Stimulated activated CD8-positive, alpha-beta memory T cell treated with anti-CD3 and anti-CD28 coated beads, Interleukin-4, amount 100 ng/mL, for 48 hours (primary cell): ENCODE results near the gene AMMECR1.
A peak's percentile ranks its signal among the peaks of the same experiment; 100 is the strongest.

ENCODE experiments used
- DNase-seq: peaks from one replicate; pipeline ENCODE4 v3.0.0-alpha.2; 2020

Gene AMMECR1

GRCh38 chrX:110310896-110311295 is 7.0 kb downstream of the AMMECR1 start:
- DNase-seq: peak; percentile 31

- DNase-seq: no peak
These were observed 7.7 kb downstream of the AMMECR1 start for GRCh38 chrX:110310000-110310790.

GRCh38 chrX:110308220-110308619 is 9.7 kb downstream of the AMMECR1 start:
- no peak for DNase-seq

GRCh38 chrX:110304884-110305283 is 13.0 kb downstream of the AMMECR1 start:
- DNase-seq: no peak

GRCh38 chrX:110304371-110304770 is 13.5 kb downstream of the AMMECR1 start:
- no peak for DNase-seq

- no peak for DNase-seq
These were observed 14.9 kb downstream of the AMMECR1 start for GRCh38 chrX:110302975-110303374.

GRCh38 chrX:110301194-110301593 is 16.7 kb downstream of the AMMECR1 start:
- no peak for DNase-seq

GRCh38 chrX:110294087-110294486 is 23.8 kb downstream of the AMMECR1 start:
- no peak for DNase-seq

GRCh38 chrX:110293658-110294057 is 24.2 kb downstream of the AMMECR1 start:
- no peak for DNase-seq

- no peak for DNase-seq
These were observed 30.3 kb downstream of the AMMECR1 start for GRCh38 chrX:110287605-110288004.

- DNase-seq: no peak
These were observed 31.8 kb downstream of the AMMECR1 start for GRCh38 chrX:110286106-110286505.

- no peak for DNase-seq
These were observed 33.7 kb downstream of the AMMECR1 start for GRCh38 chrX:110284159-110284558.

- no peak for DNase-seq
These were observed 35.0 kb downstream of the AMMECR1 start for GRCh38 chrX:110282922-110283321.

- DNase-seq: no peak
These were observed 36.5 kb downstream of the AMMECR1 start for GRCh38 chrX:110281377-110281776.

GRCh38 chrX:110280954-110281353 is 36.9 kb downstream of the AMMECR1 start:
- DNase-seq: no peak

- no peak for DNase-seq
These were observed 40.3 kb downstream of the AMMECR1 start for GRCh38 chrX:110277609-110278008.

- DNase-seq: no peak
These were observed 41.1 kb downstream of the AMMECR1 start for GRCh38 chrX:110276778-110277177.

GRCh38 chrX:110268886-110269285 is 49.0 kb downstream of the AMMECR1 start:
- no peak for DNase-seq

GRCh38 chrX:110268395-110268794 is 49.5 kb downstream of the AMMECR1 start:
- DNase-seq: no peak

GRCh38 chrX:110267874-110268273 is 50.0 kb downstream of the AMMECR1 start:
- no peak for DNase-seq

GRCh38 chrX:110265661-110266060 is 52.2 kb downstream of the AMMECR1 start:
- DNase-seq: no peak

- no peak for DNase-seq
These were observed 58.8 kb downstream of the AMMECR1 start for GRCh38 chrX:110259117-110259516.

- no peak for DNase-seq
These were observed 59.3 kb downstream of the AMMECR1 start for GRCh38 chrX:110258552-110258951.

GRCh38 chrX:110257889-110258288 is 60.0 kb downstream of the AMMECR1 start:
- no peak for DNase-seq

- no peak for DNase-seq
These were observed 65.2 kb downstream of the AMMECR1 start for GRCh38 chrX:110252711-110253110.
